Measurements from ENCODE around the gene SURF2.

DNA sequence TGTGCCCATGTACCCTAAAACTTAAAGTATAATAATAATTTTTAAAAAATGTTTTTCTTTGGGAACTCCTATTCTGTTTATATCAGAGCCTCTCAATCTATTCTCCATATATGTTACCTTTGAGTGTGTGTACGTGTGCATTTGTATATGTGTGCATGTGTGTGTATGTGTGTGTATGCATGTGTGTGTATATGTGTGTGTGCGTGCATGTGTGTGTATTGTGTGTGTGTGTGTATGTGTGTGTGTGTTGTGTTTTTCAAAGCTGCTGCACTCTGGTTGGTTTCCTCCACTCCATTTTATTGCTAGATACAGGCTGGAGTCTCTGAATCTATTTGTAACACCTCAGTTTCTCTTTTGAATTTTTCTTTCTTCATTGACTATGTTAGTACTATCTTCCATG, 40.4 kb upstream of the SURF2 start:
- TF ChIP-seq, protein P1, sequence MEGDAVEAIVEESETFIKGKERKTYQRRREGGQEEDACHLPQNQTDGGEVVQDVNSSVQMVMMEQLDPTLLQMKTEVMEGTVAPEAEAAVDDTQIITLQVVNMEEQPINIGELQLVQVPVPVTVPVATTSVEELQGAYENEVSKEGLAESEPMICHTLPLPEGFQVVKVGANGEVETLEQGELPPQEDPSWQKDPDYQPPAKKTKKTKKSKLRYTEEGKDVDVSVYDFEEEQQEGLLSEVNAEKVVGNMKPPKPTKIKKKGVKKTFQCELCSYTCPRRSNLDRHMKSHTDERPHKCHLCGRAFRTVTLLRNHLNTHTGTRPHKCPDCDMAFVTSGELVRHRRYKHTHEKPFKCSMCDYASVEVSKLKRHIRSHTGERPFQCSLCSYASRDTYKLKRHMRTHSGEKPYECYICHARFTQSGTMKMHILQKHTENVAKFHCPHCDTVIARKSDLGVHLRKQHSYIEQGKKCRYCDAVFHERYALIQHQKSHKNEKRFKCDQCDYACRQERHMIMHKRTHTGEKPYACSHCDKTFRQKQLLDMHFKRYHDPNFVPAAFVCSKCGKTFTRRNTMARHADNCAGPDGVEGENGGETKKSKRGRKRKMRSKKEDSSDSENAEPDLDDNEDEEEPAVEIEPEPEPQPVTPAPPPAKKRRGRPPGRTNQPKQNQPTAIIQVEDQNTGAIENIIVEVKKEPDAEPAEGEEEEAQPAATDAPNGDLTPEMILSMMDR (IDR thresholded peaks at IDR 0.05) = no peak
- no peak for TF ChIP-seq POLR2A (IDR thresholded peaks at IDR 0.05)

All from heart left ventricle (tissue), 13 donors.